ENCODE data around the gene HHATL. TPM values are rescaled to one million over a fixed set of nuclear protein-coding genes. Genes with fewer than 3 reads are reported as not detected.

Gene HHATL
- total RNA-seq, 1 experiment from 2014 or later: 0.92 TPM

- TF ChIP-seq GRHL2 (CRISPR knock-in tag; IDR thresholded peaks at IDR 0.05; ENCODE audit: insufficient replicate concordance, severe bottlenecking): no peak
Measured at GRCh38 chr3:42684632-42685362, 17.8 kb downstream of the HHATL start (continued).

- H3K27ac Mint-ChIP-seq: no peak overlapping the region
- DNase-seq (ENCODE audit: low spot score): no peak
- no peak for TF ChIP-seq ATF1 (CRISPR knock-in tag; IDR thresholded peaks at IDR 0.05)
- TF ChIP-seq GABPB1 (CRISPR knock-in tag; IDR thresholded peaks at IDR 0.05): 0 out of 2 replicates have a peak, but pooled peaks have one; percentile 24
Measured at GRCh38 chr3:42683875-42684598, 18.6 kb downstream of the HHATL start.

GRCh38 chr3:42682301-42683070 is 20.1 kb downstream of the HHATL start:
- ChIA-PET POLR2A (no interaction called here), CTCF (interaction anchor here (1.4 kb wide), 1 partner anchor 73 kb away, joined by 3 read pairs; no protein-coding TSS in a partner anchor)
- Mint-ChIP-seq H3K4me3 (no peak overlapping the region), H3K36me3 (no peaks in the 10 kb centered on the region), H3K9me3 (no peaks in the 10 kb centered on the region), H3K27ac (no peak overlapping the region), H3K4me1 (no peaks in the 10 kb centered on the region), H3K27me3 (ENCODE audit: low read depth) (no peaks in the 10 kb centered on the region; the same call in none of the 2 replicates)
- DNase-seq (ENCODE audit: low spot score) (no peak), ATAC-seq (no peak)
- TF ChIP-seq ZNF396 (CRISPR knock-in tag; IDR thresholded peaks at IDR 0.05; ENCODE audit: borderline replicate concordance): no peak
- TF ChIP-seq CREB1 (CRISPR knock-in tag; IDR thresholded peaks at IDR 0.05): no peak
- no peak for TF ChIP-seq ATF1 (CRISPR knock-in tag; IDR thresholded peaks at IDR 0.05)
- no peak for TF ChIP-seq AR (CRISPR knock-in tag; IDR thresholded peaks at IDR 0.05)
- TF ChIP-seq MYBL2 (CRISPR knock-in tag; IDR thresholded peaks at IDR 0.05): no peak

More at GRCh38 chr3:42683875-42684598, 18.6 kb downstream of the HHATL start:
- no peaks in the 10 kb centered on the region for H3K36me3 Mint-ChIP-seq
- CTCF ChIA-PET: interaction anchor here (0.7 to 1.2 kb wide), 4 partner anchors 15 to 148 kb away, joined by 3 to 4 read pairs (median 3); no protein-coding TSS in a partner anchor
- H3K4me3 Mint-ChIP-seq: no peak overlapping the region
- H3K4me1 Mint-ChIP-seq: peaks cover 7% of the 10 kb centered on the region
- H3K9me3 Mint-ChIP-seq: no peaks in the 10 kb centered on the region
- H3K27me3 Mint-ChIP-seq (ENCODE audit: low read depth): no peaks in the 10 kb centered on the region; the same call in none of the 2 replicates
- POLR2A ChIA-PET: no interaction called here
- no peak for ATAC-seq

- ChIA-PET CTCF (interaction anchor here (0.6 kb wide), 1 partner anchor 131 kb away, joined by 3 read pairs; no protein-coding TSS in a partner anchor), POLR2A (no interaction called here)
- peaks cover 6% of the 10 kb centered on the region for H3K9me3 Mint-ChIP-seq
- H3K4me1 Mint-ChIP-seq: no peaks in the 10 kb centered on the region
- ATAC-seq (no peak), DNase-seq (ENCODE audit: low spot score) (no peak)
- no peaks in the 10 kb centered on the region for H3K36me3 Mint-ChIP-seq
- no peak overlapping the region for H3K4me3 Mint-ChIP-seq
- no peaks in the 10 kb centered on the region; the same call in 1 of the 2 replicates for H3K27me3 Mint-ChIP-seq (ENCODE audit: low read depth)
- no peak overlapping the region for H3K27ac Mint-ChIP-seq
- no peak for TF ChIP-seq E2F5 (CRISPR knock-in tag; IDR thresholded peaks at IDR 0.05)
- TF ChIP-seq E2F1 (CRISPR knock-in tag; IDR thresholded peaks at IDR 0.05): no peak
- no peak for TF ChIP-seq ATF6 (CRISPR knock-in tag; IDR thresholded peaks at IDR 0.05)
- no peak for TF ChIP-seq SMAD3 (CRISPR knock-in tag; IDR thresholded peaks at IDR 0.05; ENCODE audit: borderline replicate concordance)
- no peak for TF ChIP-seq ATF2 (CRISPR knock-in tag; IDR thresholded peaks at IDR 0.05; ENCODE audit: borderline replicate concordance, low read depth)
- no peak for TF ChIP-seq RORB (CRISPR knock-in tag; IDR thresholded peaks at IDR 0.05)
- TF ChIP-seq ZNF425 (CRISPR knock-in tag; conservative IDR thresholded peaks at IDR 0.05): no peak
Measured at GRCh38 chr3:42681361-42682038, 21.1 kb downstream of the HHATL start.
